Trophoblast cell (in vitro differentiated cells and primary cell): ENCODE data around the gene ATF7.

Source experiments
- DNase-seq, 2 donors: peaks; one replicate each; pipeline ENCODE4 v3.0.0-alpha.2; 2016
- H2AFZ ChIP-seq: 2 replicates; pipeline ENCODE4 v1.6.1; 2013; ENCODE audit warnings: low read length, moderate library complexity, mild to moderate bottlenecking; ENCODE audit not compliant: insufficient read depth, poor library complexity
- H2AK5ac ChIP-seq: 2 replicates; pipeline ENCODE4 v1.6.1; 2013; ENCODE audit warnings: mild to moderate bottlenecking, low read length
- H2BK120ac ChIP-seq: 2 replicates; pipeline ENCODE4 v1.6.1; 2013; ENCODE audit warnings: low read length, mild to moderate bottlenecking, moderate library complexity; ENCODE audit not compliant: insufficient read depth, poor library complexity
- H2BK12ac ChIP-seq: 2 replicates; pipeline ENCODE4 v1.6.1; 2013; ENCODE audit warnings: mild to moderate bottlenecking, low read length, moderate library complexity
- H2BK5ac ChIP-seq: 2 replicates; pipeline ENCODE4 v1.6.1; 2013; ENCODE audit warnings: low read length, low read depth, moderate library complexity, mild to moderate bottlenecking; ENCODE audit not compliant: poor library complexity
- H3K14ac ChIP-seq: 2 replicates; pipeline ENCODE4 v1.6.1; 2013; ENCODE audit warnings: mild to moderate bottlenecking, low read length
- H3K18ac ChIP-seq: 2 replicates; pipeline ENCODE4 v1.6.1; 2013; ENCODE audit warnings: mild to moderate bottlenecking, low read length
- H3K23ac ChIP-seq: 2 replicates; pipeline ENCODE4 v1.6.1; 2013; ENCODE audit warnings: low read length
- H3K27ac ChIP-seq: 2 replicates; pipeline ENCODE4 v1.5.1; 2013; ENCODE audit warnings: low read depth, mild to moderate bottlenecking, inconsistent platforms, low read length, moderate library complexity
- H3K27me3 ChIP-seq: 2 replicates; pipeline ENCODE4 v1.6.1; 2013; ENCODE audit warnings: inconsistent platforms, mild to moderate bottlenecking, low read length, moderate library complexity; ENCODE audit not compliant: insufficient read depth
- H3K36me3 ChIP-seq, 2 experiments: 1 replicate in 1 of 2; 2 replicates in 1 of 2; pipeline ENCODE4 v1.6.1; 2013; ENCODE audit warnings: low read length in 2 of 2, mild to moderate bottlenecking in 2 of 2, moderate library complexity in 1 of 2; ENCODE audit not compliant: insufficient read depth in 2 of 2, control insufficient read depth in 1 of 2
- H3K4ac ChIP-seq: 2 replicates; pipeline ENCODE4 v1.6.1; 2013; ENCODE audit warnings: low read depth, mild to moderate bottlenecking, low read length, moderate library complexity
- H3K4me1 ChIP-seq, 2 experiments: 1 replicate in 1 of 2; 2 replicates in 1 of 2; pipeline ENCODE4 v1.6.1; 2013; ENCODE audit warnings: low read length in 2 of 2, mild to moderate bottlenecking in 2 of 2, moderate library complexity in 1 of 2; ENCODE audit not compliant: insufficient read depth in 2 of 2, control insufficient read depth in 1 of 2
- H3K4me2 ChIP-seq: 2 replicates; pipeline ENCODE4 v1.6.1; 2013; ENCODE audit warnings: inconsistent platforms, mild to moderate bottlenecking, low read length, moderate library complexity
- H3K4me3 ChIP-seq: 2 replicates; pipeline ENCODE4 v1.5.1; 2013; ENCODE audit warnings: mild to moderate bottlenecking, low read depth, low read length, inconsistent platforms
- H3K79me1 ChIP-seq: one replicate; pipeline ENCODE4 v1.6.1; 2013; ENCODE audit warnings: low read length
- H3K79me2 ChIP-seq: 2 replicates; pipeline ENCODE4 v1.6.1; 2013; ENCODE audit warnings: low read length, mild to moderate bottlenecking; ENCODE audit not compliant: control insufficient read depth, insufficient read depth, poor library complexity
- H3K9ac ChIP-seq: 2 replicates; pipeline ENCODE4 v1.6.1; 2013; ENCODE audit warnings: mild to moderate bottlenecking, low read length
- H3K9me3 ChIP-seq: 2 replicates; pipeline ENCODE4 v1.6.1; 2013; ENCODE audit warnings: low read depth, mild to moderate bottlenecking, control low read depth, inconsistent platforms, low read length; ENCODE audit not compliant: insufficient read depth
- H4K12ac ChIP-seq: 2 replicates; pipeline ENCODE4 v1.6.1; 2013; ENCODE audit warnings: low read depth, mild to moderate bottlenecking, low read length, moderate library complexity
- H4K8ac ChIP-seq: 2 replicates; pipeline ENCODE4 v1.6.1; 2013; ENCODE audit warnings: low read depth, mild to moderate bottlenecking, low read length, moderate library complexity
- H4K91ac ChIP-seq: one replicate; pipeline ENCODE4 v1.6.1; 2013; ENCODE audit warnings: low read depth, mild to moderate bottlenecking, low read length, moderate library complexity
- WGBS: extraction: QIAGEN DNeasy Blood & Tissue Kit; methylation state at CpG from one replicate; pipeline ENCODE4 v1.1.7; 2013; ENCODE audit warnings: missing lambda C conversion rate; ENCODE audit not compliant: insufficient read length, insufficient coverage; ENCODE audit errors: extremely low coverage; 5-methylcytosine and 5-hydroxymethylcytosine counted together

The ATF7 gene

GRCh38 chr12:53572134-53572758 lies 53.9 kb downstream of the ATF7 start:
- Histone ChIP-seq H3K36me3 (peaks cover 0 to 2% of the 10 kb centered on the region in 2 experiments), H3K27ac (no peak overlapping the region), H2AFZ (no peak overlapping the region), H2BK5ac (no peak overlapping the region), H4K8ac (no peak overlapping the region), H3K4ac (no peak overlapping the region), H2AK5ac (no peak overlapping the region), H2BK12ac (no peak overlapping the region), H3K18ac (no peak overlapping the region), H3K9me3 (no peaks in the 10 kb centered on the region), H3K79me2 (no peaks in the 10 kb centered on the region), H3K4me1 (no peaks in the 10 kb centered on the region), H3K23ac (no peak overlapping the region), H3K4me2 (no peak overlapping the region), H3K4me3 (no peak overlapping the region), H3K14ac (no peak overlapping the region), H4K12ac (no peak overlapping the region), H2BK120ac (no peak overlapping the region), H4K91ac (no peak overlapping the region), H3K27me3 (no peaks in the 10 kb centered on the region), H3K9ac (no peak overlapping the region), H3K79me1 (no peaks in the 10 kb centered on the region)
- no peak for DNase-seq
- WGBS = no CpG with 5 or more reads among the region's 8 CpGs

GRCh38 chr12:53571295-53571694 lies 54.9 kb downstream of the ATF7 start:
- H4K8ac ChIP-seq = no peak overlapping the region
- H3K23ac ChIP-seq = no peak overlapping the region
- H3K4me2 ChIP-seq = no peak overlapping the region
- no CpG with 5 or more reads among the region's 2 CpGs for WGBS
- H3K4me3 ChIP-seq = no peak overlapping the region
- no peak for DNase-seq
- H3K27ac ChIP-seq = no peak overlapping the region
- no peak overlapping the region for H3K9ac ChIP-seq
- H2AFZ ChIP-seq = no peak overlapping the region
- no peaks in the 10 kb centered on the region for H3K4me1 ChIP-seq
- no peaks in the 10 kb centered on the region for H3K36me3 ChIP-seq
- H3K14ac ChIP-seq = no peak overlapping the region
- no peak overlapping the region for H2BK5ac ChIP-seq
- no peak overlapping the region for H2BK120ac ChIP-seq
- H2BK12ac ChIP-seq = no peak overlapping the region
- no peaks in the 10 kb centered on the region for H3K27me3 ChIP-seq
- H3K4ac ChIP-seq = no peak overlapping the region
- no peaks in the 10 kb centered on the region for H3K9me3 ChIP-seq
- no peak overlapping the region for H4K91ac ChIP-seq
- no peaks in the 10 kb centered on the region for H3K79me1 ChIP-seq
- H3K79me2 ChIP-seq = no peaks in the 10 kb centered on the region
- H4K12ac ChIP-seq = no peak overlapping the region
- H3K18ac ChIP-seq = no peak overlapping the region
- H2AK5ac ChIP-seq = no peak overlapping the region

- Histone ChIP-seq H3K27me3 (no peaks in the 10 kb centered on the region), H3K18ac (no peak overlapping the region), H4K91ac (no peak overlapping the region), H3K14ac (no peak overlapping the region), H3K27ac (no peak overlapping the region), H3K4me2 (no peak overlapping the region), H4K8ac (no peak overlapping the region), H3K9me3 (no peaks in the 10 kb centered on the region), H3K9ac (no peak overlapping the region), H3K79me1 (no peaks in the 10 kb centered on the region), H2AK5ac (no peak overlapping the region), H2BK120ac (no peak overlapping the region), H3K79me2 (no peaks in the 10 kb centered on the region), H4K12ac (no peak overlapping the region), H2BK5ac (no peak overlapping the region), H3K23ac (no peak overlapping the region), H2AFZ (no peak overlapping the region), H3K4me3 (no peak overlapping the region), H3K4ac (no peak overlapping the region), H3K4me1 (no peaks in the 10 kb centered on the region), H3K36me3 (no peaks in the 10 kb centered on the region), H2BK12ac (no peak overlapping the region)
- no CpG with 5 or more reads among the region's 2 CpGs for WGBS
- DNase-seq = peak in 1 of 2 donors; percentile 23
Observed at GRCh38 chr12:53568809-53569557, 57.2 kb downstream of the ATF7 start.

GRCh38 chr12:53567961-53568808 lies 58.0 kb downstream of the ATF7 start:
- no peak overlapping the region for H3K4me3 ChIP-seq
- no peaks in the 10 kb centered on the region for H3K9me3 ChIP-seq
- no peak overlapping the region for H4K12ac ChIP-seq
- no peak overlapping the region for H2AK5ac ChIP-seq
- no peak overlapping the region for H3K23ac ChIP-seq
- no peak overlapping the region for H3K4ac ChIP-seq
- H2AFZ ChIP-seq = no peak overlapping the region
- no peak overlapping the region for H2BK120ac ChIP-seq
- no peaks in the 10 kb centered on the region for H3K79me2 ChIP-seq
- DNase-seq = no peak
- H4K8ac ChIP-seq = no peak overlapping the region
- no peaks in the 10 kb centered on the region for H3K27me3 ChIP-seq
- no peak overlapping the region for H2BK5ac ChIP-seq
- no peak overlapping the region for H3K14ac ChIP-seq
- no peak overlapping the region for H3K18ac ChIP-seq
- H3K9ac ChIP-seq = no peak overlapping the region
- H3K4me1 ChIP-seq = no peaks in the 10 kb centered on the region
- no peak overlapping the region for H4K91ac ChIP-seq
- no peaks in the 10 kb centered on the region for H3K36me3 ChIP-seq
- no peaks in the 10 kb centered on the region for H3K79me1 ChIP-seq
- H3K4me2 ChIP-seq = no peak overlapping the region
- H3K27ac ChIP-seq = no peak overlapping the region
- WGBS = no CpG with 5 or more reads among the region's 6 CpGs
- no peak overlapping the region for H2BK12ac ChIP-seq
